GM19438 (cell line): ENCODE data around the gene TBC1D22A.

ENCODE experiments used
- ATAC-seq: cut with Tn5 transposase; IDR thresholded peaks from one replicate; pipeline ENCODE4 v1.9.1; 2021; ENCODE audit warnings: low read depth; ENCODE audit not compliant: unreplicated experiment

The TBC1D22A gene

DNA sequence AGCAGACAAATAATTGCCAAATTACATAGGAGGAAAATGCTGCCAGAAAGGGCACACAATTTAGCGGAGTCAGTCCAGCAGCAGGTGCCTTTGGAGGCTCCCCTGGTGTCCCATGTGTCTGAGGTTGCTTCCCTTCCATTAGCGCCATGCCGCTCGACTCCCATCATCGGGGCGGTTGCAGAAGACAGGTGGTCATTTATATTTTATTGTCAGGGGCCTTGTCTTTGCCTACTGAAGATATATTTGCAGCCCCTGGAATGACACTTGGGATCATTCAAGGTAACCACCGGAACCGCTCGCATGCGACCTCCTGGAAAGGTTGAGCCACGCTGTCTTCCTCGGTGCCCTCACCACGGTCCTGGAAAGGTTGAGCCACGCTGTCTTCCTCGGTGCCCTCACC lies 298.3 kb downstream of the TBC1D22A start:
- ATAC-seq, result no peak

DNA sequence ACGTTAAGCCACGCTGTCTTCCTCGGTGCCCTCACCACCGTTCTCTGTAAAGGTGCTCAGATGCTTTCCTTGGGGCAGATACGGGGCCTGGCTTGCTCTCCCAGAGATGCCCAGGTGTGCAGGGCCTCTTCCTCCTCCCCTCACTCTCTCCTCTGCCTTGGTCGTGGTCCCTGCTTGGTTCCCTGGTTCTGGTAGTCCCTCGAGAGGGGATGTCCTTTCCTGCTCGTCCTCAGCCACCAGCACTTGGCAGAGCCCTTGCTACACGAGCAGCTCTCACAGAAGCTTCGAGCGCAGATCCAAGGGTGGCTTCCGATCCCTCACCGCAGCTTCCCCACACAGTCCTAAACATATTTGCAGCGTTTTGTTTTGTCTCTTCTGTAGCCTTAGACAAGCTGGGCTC lies 298.8 kb downstream of the TBC1D22A start:
- no peak for ATAC-seq

DNA sequence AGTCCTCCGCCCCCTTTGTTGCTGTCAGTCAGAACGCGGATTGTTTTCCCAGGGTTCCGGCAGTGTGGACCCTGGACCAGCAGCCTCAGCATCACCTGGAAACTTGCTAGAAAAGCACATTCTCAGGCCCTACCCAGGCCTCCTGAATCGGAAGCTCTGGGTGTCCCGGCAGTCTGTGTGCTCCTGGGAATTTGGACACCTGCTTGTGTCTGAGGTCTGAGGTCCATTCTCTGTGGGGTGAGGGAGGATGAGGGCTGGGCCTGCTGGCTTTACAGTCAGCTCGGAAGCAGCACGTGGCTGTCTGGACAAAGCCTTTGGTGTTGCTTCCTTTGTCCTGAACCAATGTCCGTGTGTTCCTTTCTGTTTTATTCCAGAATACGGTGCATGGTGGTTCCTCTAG lies 299.7 kb downstream of the TBC1D22A start:
- ATAC-seq, result no peak

DNA sequence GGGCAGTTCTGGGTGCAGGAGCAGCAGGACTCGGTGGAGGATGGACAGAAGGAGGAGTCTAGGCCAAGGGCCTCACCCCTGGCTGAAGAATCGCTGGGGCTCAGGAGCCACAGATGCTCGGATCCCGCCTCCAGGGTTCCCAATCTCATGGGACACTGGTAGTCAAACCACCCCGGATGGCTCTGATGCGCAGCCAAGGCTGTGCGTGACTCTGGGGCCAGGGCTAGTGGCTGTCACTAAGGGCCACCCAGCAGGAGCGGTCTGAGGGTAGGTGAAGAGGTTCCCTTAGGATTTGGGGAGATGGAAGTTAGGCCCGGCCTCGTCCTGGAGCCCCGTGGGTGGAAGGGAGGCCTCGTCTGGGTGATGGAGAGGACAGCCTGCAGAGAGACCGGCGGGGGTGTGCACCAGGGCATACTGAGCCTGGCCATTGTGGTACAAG lies 300.6 kb downstream of the TBC1D22A start:
- ATAC-seq, result no peak

DNA sequence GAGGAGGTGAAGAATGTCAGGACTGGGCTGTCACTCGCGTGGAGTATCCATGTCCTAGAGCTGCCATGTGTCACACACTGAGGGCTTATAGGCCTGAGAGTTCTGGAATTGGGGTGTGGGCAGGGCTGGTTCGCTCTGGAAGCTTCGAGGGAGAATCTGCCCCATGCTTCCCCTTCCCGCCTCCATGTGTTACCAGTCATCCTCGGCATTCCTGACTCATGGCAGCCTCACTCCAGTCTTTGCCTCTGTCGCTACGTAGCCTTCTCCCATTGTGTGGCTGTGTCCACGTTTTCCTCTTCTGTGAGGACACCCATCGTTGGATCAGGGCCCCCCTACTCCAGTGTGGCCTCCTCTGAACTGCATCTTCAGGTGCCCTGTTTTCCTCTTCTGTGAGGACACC lies 301.2 kb downstream of the TBC1D22A start:
- ATAC-seq, result no peak

DNA sequence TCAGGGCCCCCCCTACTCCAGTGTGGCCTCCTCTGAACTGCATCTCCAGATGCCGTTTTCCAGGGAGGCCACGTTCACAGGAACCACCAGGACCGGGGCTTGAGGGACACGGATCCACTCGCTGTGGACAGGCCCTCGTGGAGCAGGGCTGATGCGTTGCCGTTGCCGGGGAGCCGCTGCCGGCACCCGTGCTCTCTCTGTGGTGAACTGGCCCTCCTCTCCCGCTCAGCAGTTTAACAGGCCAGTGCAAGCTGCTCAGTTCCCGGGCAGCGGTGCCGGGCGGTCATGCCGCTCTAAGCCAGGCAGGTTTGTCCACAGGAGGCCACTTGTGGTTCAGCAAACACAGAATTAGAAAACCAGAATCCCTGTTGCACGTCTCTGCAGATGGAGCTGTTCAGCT lies 301.6 kb downstream of the TBC1D22A start:
- ATAC-seq, result no peak

DNA sequence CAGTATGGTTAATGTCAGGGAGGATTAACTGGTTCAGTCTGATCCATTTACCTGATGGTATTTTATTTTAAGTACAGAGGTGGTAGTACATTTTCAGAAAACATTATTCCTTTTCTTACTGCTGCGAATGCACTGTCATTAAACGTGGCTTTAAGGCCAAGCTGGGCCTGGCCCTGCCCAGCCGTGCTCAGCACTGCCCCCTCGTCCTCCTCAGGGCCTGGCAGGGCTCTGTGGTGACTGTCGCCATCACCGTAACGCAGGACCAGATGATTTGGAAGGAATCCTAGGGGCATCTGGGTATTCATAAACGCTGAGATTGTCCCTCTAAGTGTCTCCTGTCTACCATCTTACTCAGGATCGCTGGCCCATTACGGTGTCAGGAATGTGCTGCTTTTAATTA lies 302.0 kb downstream of the TBC1D22A start:
- ATAC-seq, result no peak

DNA sequence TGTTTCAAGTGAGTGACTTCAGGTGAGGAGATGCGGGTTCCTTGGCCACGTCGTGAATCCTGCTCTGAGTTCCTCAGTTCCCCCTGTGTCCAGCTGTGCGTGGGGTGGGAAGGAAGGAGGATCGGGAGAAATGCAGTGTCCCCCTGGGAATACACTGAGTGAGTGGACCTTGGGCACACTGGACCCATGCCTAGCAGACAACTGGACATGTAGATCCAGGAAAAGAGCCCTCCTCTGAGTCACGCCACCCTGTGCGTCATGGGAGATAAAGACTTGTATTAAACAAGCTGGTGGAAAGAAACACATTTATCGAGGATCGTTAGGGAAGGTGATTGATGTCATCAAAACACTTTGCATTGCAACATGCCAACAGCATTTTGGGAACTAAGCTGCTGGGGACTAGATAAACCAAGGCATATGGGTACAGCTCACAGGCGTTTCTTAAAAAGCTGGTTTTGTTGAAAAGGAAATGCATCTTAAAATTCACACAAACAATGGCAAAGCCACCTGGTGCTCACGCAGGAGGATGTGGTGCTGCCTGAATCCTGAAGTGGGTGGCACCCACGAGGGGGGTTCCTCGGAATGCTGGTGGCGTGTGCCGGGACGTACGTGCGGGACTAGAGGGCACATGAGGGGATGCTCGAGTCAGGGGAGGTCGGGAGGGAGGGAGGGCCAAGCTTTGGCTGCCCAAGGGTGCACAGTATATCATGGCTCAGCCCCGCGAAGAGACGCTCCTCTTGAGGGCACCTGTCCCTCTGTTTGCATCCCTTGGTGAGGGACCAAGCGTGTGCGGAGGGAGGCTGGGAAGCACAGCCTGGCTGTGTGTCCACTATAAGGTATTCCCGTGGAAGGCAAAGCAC lies 303.5 kb downstream of the TBC1D22A start:
- ATAC-seq, result no peak

DNA sequence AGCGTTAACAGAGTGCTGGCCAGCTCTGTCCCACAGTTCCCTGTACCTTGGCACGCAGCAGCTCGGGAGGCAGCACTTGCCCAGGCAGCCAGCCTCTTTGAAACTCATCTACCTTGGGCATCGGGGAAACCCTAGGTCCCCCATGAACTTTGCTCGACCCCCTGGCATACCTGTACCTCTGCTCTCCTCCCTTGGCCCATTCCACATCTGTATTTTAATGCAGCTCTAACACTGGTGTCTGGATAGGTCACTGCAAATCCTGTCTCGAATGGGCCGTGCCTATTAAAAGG lies 304.1 kb downstream of the TBC1D22A start:
- no peak for ATAC-seq

DNA sequence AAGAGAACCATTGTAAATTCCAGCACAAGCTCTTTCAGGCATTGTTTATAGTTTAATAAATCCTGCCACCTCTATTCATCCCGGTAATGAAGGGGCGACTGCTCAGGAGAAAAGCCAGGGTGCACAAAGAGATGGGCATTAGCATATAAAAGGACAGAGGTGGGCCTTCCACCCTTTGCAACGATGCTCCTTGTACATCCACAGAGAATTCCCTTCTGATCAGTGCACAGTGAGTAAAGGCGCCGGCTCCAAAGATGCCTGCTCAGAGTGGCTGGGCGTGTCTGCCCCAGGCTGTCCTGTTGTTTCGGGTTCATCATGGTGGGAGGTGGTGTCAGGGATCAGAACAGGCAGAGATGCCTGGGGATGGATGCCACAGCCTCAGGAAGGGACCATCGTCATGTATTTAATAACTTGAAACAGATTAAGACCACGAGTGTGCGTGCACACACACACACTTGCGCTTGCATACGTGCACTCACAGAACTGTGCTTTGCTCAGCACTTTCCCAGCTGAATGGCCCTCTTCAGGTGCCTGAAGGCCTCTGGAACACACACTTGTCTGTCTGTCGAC lies 305.0 kb downstream of the TBC1D22A start:
- no peak for ATAC-seq

DNA sequence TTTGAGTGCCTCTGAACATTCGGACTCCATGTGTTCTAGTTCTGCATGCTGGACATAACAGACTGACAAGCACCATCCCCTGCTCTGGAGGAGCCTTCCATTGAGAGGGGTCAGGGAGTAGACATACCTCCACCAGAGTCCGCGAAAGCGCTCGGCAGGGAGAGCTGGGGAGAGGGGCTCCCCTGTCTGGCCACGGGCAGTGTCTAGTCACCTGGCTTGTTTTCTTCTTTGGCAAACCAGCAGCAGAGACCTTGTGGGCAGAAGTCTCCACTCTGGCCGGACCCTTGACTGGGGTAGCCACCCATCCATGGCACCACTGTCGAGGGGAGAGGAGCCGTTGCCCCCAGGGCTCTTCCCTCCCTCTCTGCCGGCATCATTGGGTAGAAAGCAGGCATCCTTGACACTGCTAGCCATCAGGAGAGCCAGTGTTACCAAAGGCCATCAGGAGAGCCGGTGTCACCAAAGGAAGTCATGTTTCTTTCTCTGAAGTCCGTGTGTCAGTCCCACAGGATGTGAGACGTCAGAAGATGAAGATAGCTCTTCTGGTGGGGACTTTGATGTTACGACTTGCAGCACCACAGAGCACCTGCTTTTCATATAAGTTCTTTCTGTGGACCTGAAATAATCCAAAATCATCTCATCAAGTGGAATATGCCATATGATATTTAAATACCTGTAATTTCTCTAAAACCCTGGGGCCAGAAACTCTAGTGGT lies 305.6 kb downstream of the TBC1D22A start:
- no peak for ATAC-seq

DNA sequence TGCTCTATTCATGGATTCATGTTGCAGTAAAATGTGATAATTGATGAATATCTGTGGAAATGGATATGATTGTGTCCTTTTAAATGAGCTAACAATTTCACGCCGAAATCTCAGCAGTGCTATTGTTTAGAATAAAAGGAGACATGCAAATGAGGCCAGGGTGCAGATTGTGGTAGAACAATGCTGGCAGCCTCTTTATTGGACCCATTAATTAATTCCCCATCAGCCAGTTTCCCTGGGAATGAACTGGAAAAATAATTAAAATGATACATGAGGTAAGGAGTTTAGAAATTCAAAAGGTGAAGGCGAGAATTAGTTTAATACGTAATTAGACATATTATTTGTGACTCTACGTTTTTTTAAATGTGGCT lies 306.2 kb downstream of the TBC1D22A start:
- no peak for ATAC-seq

DNA sequence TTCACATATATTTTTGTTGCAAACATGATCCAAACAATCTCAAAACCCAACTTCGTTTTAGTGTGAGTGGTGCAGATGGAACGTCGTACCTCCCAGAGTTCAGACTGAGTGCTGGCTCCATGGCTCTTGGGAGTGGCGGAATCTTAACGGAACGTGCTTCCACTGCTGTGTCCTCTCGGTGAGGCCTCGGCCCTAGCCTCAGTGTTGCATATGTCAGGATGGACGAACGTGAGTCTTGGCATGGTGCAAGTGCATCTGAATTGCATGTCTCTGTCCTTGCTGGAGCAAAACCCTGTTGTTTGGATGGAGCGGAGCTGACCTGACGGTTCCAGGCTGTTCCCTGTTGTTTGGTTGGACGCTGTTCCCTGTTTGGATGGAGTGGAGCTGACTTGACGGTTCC lies 306.8 kb downstream of the TBC1D22A start:
- no peak for ATAC-seq

DNA sequence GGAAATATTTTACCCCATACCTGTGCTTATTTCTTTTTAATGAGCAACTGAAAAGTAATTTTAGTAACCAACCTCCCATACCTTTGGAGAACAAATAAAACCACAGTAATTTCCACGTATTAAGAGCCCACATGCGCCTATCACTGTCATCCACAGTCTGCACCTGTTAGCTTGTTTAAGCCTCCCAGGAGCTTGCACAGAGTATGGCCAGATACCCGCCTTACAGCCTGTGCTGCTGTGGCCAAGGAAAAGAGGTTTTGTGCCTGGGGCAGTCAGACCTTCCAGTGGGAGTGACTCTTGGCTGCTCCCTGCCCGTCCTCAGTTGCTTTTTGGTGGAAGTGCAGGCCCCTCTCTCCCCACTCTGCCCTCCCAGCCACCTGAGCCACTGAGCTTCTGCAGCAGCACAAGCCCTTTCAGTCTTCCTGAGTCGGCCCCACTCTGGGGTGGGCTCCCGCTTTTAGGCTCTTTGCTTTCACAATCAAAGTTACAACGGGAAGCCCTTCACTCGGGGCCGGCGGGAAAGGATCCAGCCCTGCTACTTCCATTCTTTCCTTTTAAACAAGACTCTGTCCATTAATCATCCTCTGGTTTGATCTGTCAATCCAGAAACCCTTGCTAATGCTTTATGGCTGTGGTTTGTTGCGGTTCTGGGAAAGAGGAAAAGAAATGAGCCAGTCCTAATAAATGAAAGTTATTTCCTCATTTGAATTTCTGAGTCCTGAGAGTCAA lies 308.8 kb downstream of the TBC1D22A start:
- no peak for ATAC-seq

DNA sequence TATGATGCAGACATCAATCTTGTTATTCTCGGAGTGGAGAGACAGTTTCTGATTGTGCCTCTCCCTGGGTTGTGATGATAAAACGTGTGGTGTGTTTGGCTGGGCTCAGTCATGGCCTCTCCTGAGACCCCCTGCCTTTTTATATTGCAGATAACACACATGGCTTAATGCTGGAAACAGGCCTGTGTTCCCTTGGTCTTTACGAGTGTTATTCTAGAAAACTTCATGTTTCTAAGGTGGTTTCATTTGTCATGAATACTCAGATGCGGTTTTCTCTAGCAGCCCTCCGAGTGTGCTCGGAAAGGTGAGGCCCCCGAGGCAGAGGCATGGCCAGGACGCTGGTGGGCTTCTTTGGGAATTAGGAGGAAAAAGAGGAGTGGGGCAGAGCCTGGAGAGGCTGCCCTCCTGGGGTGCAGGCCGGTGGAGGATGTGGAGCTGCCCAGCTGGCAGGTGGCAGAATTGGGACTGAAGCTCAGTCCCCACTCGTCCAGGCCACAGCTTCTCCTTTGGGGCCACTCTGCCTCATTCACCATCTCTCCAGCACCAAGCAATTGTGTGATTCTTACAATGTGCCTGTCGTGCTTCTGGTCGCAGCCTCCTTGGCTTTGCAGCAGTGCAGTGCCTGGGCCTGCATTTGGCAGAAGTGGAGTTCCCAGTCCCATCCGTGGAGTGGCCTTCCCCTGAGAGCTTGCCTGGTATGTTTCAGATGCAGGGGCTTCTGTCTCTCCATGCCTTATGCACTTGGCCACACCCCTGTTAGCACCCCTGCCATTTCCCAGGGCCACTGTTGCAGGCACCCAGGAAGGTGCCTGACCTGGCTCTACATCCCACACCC lies 309.6 kb downstream of the TBC1D22A start:
- no peak for ATAC-seq

DNA sequence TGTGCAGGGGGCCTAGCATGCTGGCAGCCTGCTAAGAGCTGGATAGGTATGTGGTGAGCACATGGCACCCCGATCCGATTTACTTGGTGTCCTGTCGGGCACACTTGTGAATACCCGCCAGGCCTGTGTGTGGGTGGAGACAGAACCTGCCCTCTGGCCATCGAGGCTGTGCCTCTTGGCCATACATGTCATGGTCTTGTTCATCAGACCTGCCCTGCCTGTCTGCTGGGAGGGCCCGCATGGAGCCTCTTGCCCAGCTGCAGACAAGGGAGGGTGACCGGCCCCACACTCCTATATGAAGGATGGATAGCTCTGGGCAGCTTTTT lies 310.2 kb downstream of the TBC1D22A start:
- ATAC-seq, result no peak

DNA sequence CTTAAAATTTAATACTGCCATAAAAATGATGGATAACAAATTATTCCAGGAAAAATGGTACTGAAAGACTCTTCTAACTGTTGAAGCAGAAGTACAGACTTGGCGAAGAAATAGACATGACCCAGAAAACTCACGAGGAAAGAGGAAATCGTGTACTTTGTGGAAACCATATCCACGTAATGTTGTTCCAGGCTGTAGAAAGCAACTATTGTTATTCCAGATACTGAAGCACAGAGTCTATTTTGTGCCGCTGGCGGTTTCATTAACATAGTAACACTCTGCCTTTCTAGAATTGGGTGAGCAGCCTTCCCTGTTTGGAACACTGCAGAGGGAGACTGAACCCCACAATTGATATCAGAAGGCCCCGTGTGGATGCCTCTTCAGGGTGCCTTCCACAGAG lies 310.6 kb downstream of the TBC1D22A start:
- ATAC-seq, result no peak

DNA sequence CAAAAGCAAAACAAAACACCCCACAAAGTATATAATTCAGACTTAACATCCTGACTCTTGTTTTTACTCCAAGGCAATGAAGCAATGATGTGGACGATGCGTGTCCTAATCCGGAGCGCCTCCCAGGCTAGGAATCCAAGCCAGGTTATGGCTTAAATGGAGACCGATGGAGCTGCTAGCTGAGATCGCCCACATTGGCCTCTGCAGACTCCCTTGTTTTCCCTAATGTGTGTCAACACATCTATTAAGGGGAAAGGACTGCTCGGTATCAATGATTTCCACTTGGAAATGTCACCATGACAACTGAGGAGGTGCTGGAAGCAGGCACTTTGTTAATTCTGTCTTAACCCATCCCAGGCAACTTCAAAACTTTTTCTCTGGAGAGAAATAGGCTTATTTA lies 311.7 kb downstream of the TBC1D22A start:
- no peak for ATAC-seq

DNA sequence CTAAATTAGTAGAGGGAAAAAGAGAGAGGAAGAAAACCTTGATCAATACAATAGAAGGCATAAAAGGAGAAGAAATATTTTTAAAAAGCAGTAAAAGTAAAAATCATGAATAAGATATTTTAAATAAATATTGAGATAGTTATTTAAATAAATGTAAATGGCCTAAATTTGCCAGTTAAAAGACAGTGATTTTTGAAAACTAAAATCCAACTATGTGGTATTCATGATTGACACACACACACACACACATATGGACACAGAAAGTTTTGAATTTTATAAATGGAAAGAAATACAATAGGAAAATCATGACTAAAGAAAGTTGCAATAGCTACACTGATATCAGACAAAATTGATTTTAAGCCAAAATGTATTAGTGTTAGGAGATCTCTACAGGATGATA lies 313.1 kb downstream of the TBC1D22A start:
- ATAC-seq, result no peak

DNA sequence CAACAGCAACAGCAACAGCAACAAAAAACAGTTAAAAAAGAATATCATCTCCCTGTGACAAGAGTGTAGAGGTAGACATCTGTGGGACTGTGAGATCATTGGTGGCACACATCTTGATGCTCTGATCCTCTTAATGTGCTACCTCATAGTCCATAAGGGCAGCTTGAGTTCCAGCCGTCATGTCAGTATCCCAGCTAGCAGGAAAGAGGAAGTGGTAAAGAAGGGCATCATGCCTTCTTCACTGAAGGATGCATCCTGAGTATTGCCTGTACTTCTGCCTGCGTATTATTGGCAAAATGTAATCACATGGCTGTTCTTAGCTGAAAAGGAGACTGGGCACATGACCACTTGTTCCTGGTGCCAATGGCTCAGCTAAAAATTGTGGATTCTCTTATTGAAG lies 314.3 kb downstream of the TBC1D22A start:
- no peak for ATAC-seq

DNA sequence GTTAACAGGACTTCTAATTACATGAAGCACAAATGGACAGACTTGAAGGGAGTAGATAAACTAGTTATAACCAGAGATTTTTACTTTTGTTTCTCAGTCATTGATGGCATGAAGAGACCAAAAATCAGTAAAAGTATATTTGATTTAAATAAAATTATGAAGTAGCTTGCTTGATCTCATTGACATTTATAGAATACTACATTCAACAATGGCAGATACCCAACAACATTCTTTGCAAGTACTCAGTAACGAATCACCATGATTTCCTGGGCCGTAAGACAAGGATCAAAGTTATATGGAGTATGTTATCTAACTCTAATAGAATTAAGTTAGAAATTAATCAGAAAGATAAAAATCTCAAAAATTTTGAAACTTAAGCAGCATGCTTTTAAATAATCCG lies 317.6 kb downstream of the TBC1D22A start:
- no peak for ATAC-seq
